Measurements from ENCODE around the gene GRIK4.

DNA sequence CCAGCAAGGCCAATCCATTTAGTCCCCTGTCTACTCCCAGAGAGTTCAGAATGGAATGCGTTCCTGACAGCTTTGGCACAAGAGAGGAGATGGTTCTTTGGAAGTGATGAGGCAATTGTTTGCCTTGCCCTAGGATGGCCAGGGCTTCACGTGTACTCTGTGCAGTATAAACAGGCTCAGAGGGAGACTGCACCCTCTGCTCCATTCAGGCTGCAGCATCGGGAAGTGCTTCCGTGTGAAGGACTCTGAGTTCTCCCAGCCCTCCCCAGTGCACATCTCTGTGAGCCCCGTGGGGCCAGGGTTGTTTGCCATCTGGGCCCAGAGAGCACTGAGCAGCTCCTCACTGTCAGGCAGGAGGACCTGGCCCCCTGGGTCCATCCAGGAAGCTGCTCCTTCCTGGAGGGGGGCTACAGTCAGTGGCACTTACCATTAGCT lies 297.1 kb downstream of the GRIK4 start:
- TF ChIP-seq, protein P1, sequence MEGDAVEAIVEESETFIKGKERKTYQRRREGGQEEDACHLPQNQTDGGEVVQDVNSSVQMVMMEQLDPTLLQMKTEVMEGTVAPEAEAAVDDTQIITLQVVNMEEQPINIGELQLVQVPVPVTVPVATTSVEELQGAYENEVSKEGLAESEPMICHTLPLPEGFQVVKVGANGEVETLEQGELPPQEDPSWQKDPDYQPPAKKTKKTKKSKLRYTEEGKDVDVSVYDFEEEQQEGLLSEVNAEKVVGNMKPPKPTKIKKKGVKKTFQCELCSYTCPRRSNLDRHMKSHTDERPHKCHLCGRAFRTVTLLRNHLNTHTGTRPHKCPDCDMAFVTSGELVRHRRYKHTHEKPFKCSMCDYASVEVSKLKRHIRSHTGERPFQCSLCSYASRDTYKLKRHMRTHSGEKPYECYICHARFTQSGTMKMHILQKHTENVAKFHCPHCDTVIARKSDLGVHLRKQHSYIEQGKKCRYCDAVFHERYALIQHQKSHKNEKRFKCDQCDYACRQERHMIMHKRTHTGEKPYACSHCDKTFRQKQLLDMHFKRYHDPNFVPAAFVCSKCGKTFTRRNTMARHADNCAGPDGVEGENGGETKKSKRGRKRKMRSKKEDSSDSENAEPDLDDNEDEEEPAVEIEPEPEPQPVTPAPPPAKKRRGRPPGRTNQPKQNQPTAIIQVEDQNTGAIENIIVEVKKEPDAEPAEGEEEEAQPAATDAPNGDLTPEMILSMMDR (conservative IDR thresholded peaks at IDR 0.05 in 1 of 2, IDR thresholded peaks at IDR 0.05 in 1 of 2; ENCODE audit: extremely low read depth in 1 of 2, insufficient read depth in 1 of 2, low read depth in 1 of 2, low read length in 2 of 2) = no peak
- TF ChIP-seq EZH2 (IDR thresholded peaks at IDR 0.05; ENCODE audit: borderline replicate concordance, low read length) = no peak

Data from mammary epithelial cell (primary cell).